SH-SY5Y (cell line): Measurements from ENCODE around the gene LMCD1.

Experiments
- GATA2 ChIP-seq: IDR thresholded peaks from 2 replicates; pipeline ENCODE4 v1.6.1; 2011; ENCODE audit warnings: mild to moderate bottlenecking, low read depth, low read length
- GATA3 ChIP-seq: IDR thresholded peaks from 2 replicates; pipeline ENCODE4 v1.6.1; 2011; ENCODE audit warnings: low read depth, mild to moderate bottlenecking, low read length, moderate library complexity

LMCD1 gene

DNA sequence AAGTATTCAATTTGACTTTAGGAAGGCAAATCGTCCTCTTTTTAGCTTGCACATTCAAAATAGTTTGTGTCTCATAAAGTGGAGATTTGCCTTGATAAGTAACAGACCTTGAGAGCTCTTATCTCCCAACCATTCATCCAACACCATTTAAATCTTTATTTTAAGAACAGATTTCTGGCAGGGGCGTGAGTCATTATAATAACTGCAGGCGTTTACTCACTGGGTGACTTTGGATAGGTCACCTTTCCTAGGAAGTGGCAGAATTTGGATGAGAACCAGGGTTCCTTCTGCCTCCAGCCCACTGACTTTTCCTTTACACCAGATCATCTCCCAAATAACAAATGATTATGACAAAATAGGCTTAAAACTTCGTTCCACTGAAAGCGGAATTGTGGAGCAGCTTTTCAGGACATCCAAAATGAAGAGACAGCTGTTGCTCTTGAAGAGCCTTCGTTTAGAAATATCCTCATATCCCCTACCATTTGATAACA, 5.0 kb downstream of the LMCD1 start:
- no peak for TF ChIP-seq GATA2
- TF ChIP-seq GATA3 = no peak

DNA sequence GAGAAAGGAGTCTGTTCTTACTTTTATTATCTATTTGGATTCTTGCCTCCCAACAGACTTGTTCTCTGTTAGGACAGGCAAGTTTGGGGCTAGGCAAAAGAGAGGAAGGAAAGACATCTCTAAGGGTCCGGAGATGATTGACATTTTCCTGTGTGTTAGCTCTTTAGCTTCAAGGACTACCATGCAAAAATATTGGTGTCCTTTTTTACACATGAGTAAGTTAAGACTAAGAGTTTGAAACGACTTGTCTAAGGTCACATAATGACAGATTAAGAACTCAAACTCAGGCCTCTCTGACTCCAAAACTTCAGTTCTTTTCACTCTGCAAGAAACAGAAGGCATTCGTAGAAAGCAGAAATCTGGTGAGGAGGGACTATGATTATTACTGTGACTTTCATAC, 5.9 kb downstream of the LMCD1 start:
- TF ChIP-seq GATA3 = no peak
- TF ChIP-seq GATA2 = no peak

DNA sequence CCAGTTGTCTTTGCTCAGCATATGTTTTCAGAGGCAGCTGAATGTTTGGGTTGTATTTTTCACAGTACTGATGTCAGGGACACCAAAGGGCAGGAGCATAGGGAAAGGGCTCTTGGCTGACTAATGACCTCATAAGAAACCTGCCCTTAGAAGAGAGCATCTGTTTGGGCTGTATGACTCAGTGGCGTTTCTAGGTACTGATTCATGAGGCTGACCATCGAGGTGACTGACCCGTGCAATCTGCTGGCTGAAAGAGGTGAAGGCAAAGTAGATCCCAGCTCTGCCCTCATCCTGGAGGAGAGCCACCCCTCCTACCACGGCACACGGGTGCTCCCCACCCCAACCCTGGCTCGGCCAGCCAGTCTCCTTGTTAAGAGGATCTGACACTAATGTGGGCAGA, 8.3 kb downstream of the LMCD1 start:
- TF ChIP-seq GATA2 (no peak), GATA3 (no peak)

DNA sequence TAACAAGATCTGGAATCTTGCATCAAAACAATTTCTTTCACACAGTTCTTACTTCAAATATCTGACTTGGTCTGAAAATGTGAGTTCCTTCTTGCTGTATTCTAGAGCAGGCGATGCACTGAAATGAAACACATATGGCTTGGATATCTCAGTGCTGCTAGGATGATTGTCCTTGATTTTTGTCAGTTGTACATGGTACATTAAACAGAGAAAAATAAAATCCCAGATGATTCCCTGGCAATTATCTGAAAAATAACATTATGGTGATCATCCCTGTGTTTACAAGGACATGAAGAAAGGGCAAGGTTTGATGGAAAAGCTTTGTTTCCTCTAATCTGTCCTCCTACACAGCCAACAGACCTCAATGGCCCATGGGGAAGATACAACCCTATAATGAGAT, 10.6 kb downstream of the LMCD1 start:
- no peak for TF ChIP-seq GATA2
- TF ChIP-seq GATA3 = no peak

DNA sequence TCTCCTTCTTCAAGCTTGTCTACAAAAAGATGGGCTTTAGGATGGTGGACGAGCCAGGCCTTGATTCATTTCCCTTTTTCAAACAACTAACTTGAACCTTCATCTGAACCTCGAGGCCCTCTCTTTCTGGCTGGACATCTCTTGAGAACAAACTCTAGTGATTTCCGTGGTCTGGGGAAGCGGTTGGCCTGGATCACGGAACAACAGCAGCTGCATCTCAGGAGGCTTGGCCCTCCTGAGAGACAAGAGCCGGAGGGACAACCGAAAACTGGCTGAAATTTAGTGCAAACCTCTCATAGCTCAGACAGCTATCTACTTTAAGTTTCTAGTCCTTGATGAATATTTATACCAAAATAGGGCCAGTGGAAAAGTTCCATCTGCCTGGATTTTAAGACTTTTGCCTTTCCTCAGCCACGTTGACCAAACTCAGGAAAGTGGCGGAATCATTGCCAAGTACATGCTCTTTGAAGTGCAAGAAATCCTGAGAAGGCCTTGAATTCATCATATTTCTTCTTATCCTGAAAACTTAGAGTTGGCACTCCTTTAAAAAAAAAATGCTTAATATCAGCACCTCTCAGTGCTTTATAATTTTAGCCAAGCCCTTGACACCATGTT, 14.5 kb downstream of the LMCD1 start:
- TF ChIP-seq GATA3 (no peak), GATA2 (no peak)

DNA sequence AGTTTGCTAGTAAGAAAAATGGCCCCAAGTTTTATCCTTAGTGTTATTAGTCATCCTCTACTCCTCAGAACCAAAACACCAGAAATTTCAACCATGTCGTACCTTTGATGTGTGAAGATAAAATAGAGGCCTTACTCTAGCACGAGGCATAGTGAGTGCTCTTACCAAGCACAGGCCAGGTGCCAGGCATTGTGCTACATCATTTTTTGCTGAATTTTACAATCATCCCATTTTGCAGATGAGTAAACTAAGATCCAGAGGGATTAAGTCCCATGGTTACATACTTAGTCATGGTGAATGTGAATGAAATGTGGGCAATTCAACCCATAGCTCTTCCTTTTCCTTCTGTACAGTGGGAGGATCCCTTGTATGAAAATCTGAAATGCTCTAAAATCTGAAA, 15.2 kb downstream of the LMCD1 start:
- TF ChIP-seq GATA3 (no peak), GATA2 (no peak)

DNA sequence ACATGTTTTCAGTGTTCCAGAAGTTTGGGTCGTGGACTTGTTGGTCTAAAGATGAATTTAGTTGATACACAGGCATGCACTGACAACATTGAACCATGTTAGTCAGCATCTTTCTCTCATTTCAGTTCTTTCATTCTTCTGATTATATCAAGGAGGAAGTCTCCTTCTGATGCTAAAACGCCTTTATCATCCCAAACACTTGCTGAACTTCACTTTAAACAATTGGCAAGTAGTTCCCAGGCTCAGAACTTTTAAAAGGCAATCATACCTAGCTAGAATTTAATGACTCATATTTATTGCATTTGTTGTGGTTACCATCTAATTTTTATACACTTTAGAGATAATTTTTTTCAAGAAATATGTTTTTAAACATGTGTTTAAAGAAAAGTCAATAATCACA, 15.9 kb downstream of the LMCD1 start:
- TF ChIP-seq GATA2 (no peak), GATA3 (no peak)

DNA sequence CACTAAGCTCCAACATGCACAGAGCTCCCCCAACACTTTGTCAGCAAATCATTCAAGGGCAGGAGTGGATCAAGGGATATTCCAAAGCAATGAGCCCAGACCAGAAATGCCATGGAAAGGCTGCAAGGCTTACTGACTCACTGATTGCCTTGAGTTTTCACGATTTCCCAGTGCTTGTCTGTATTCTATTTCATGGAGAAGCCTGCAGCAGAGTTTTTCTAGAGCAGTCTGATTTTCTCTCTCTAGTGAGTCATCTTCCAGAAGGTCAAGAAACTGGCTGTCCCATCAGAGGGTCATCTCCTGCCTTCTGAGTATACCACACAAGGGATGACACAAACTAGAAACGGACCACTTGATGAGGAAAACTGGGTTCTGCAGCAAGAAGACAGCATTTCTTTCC, 16.5 kb downstream of the LMCD1 start:
- TF ChIP-seq GATA3 (no peak), GATA2 (no peak)

DNA sequence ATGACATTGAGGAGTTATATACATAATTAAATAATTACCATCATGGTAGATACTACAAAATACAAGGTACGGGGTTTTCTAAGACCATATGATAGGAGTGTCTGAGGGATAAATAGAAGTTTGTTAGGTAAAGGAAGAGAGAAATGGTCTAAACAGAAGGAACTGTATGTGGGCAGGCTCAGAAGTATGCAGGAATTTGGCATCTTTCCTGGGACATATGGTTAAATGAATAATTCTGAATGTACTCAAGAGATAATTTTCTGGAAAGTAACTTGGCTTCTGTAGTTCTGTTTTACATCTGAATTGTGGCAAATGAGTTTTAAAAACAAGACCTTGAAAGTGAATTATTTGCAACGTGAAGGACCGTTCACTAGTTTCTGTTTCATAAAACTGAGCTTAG, 17.5 kb downstream of the LMCD1 start:
- no peak for TF ChIP-seq GATA3
- no peak for TF ChIP-seq GATA2

DNA sequence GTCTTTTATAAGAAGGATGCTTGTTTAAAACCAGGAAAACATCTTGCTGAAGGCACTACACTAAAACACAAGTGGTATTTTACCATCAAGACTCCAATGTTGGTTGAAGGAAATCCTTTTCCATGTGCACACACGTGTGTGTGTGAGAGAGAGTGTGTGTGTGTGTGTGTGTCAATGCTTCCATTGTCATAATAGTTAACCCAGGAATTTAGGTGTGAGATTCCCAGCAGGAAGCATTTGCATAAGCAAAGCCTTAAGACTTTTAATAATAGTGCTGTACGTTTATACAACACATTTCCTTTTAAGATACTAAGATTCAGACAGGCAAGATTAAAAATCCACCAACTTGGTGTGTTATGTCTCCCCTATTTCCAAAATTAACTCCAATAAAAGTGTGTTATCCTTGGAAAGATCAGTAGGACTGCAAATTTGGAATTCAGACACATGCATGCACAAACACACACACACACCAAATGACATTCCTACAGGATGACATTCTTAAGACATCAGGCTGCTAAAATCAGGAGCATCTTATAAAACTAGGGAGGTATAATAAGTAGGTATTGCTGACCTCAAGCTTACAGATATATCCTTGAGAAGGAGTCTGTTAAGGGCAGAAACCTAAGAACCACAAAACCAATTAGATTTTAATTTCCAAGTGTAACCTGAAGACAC, 18.3 kb downstream of the LMCD1 start:
- TF ChIP-seq GATA3 (no peak), GATA2 (no peak)

DNA sequence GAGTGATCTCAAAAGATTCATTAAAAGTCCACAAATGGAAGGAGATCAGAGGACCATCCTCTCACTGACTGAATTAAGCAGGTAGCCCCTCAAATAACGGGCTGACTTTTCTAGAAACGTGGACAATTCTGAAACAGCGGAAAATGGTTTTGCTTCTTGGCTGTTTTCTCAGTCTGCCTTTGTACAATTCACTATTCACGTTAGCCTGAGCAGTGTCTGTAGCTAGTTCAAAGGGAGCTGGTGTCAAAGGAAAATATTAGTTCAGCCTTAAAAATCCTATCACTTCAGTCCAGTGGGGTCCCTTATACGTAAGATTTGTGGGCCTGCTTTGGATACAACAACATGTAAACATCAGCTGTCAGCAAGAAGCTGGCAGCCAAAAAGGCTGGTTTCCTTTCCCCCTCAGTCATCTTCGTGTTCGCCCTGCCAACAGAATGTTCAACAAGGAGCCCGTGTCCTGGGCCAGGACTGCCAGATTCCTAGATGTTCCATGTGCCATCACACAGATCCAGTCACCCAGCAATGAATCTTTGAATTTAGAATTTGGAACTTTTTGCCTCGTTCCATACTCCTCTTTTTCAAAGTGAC, 19.3 kb downstream of the LMCD1 start:
- no peak for TF ChIP-seq GATA2
- TF ChIP-seq GATA3 = no peak

DNA sequence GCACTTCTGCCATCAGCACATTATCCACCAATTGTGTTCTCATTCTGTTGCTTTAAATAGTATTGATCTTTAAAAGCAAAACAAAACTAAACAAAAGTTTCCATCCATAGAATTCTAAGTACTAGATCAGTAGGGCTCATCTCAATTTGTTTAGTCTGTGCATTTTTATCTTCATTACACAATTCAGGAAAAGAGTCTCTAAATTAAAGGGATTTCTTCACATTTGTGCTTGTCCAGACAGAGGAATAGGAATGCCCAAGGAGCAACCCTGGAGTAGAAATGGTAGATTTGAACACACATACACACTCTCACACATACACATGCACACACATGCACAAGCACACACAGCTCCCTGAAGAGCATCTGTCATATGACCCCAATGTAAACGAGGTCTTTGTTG, 21.4 kb downstream of the LMCD1 start:
- TF ChIP-seq GATA2 = no peak
- TF ChIP-seq GATA3 = no peak

DNA sequence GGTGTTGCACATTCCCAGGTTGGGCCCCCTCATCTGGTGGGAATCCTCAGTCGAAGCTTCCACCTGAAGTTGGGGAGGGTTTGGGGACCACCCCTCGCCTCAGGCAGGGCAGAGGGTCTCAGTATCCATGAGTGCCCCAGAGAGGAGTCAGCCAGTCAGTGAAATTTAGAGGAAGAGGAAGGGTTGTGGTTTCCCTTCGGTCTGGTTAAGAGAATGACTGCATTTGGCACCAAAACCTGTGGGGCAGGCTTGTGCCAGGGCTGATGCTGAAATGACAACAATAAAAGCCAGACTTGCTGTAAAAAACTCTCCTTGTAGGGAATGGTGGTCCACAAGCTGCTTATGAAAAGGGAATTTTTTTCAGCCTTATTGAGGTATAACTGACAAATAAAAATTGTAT, 22.6 kb downstream of the LMCD1 start:
- no peak for TF ChIP-seq GATA2
- no peak for TF ChIP-seq GATA3

DNA sequence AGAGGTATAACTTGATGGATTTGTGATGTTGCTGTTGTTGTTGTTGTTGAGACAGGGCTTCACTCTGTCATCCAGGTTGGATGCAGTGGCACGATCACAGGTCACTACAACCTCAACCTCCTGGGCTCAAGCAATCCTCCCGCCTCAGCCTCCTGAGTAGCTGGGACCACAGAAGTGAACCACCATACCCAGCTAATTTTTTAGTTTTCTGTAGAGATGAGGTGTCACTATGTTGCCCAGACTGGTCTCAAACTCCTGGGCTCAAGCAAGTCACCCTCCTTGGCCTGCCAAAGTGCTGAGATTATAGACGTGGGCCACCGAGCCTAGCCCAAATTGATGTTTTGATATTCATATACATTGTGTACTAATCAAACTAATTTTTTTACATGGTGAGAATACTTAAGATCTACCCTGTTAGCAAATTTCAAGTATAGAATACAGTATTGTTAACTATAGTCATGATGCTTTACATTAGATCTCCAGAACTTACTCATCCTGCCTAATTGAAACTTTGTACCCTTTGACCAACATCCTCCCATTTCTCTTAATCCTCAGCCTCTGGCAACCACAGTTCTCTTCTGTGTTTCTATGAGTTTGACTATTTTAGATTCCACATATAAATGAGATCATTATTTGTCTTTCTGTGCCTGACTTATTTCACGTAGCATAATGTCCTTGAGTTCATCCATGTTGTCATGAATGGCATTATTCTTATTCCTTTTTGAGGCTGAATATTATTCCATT, 23.2 kb downstream of the LMCD1 start:
- TF ChIP-seq GATA3 = no peak
- no peak for TF ChIP-seq GATA2

DNA sequence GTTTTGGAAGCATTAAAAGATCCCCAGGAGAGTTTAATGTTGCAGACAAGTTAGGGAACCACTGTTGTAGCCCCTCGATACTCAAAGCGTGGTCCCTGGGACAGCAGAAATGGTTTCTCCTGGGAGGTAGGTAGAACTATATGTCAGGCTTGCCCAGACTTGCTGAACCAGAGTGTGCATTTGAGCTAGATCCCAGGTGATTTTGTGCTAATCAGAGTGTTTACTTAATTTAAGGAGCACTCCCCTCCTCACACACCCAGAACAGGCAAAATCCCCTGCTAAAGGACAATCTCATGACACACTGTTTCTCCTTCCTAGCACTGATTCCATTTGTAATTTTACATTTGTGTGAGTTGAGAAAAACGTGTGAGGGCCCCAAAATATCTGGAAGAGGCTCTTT, 24.3 kb downstream of the LMCD1 start:
- TF ChIP-seq GATA2 = no peak
- no peak for TF ChIP-seq GATA3
